ENCODE results near the gene MRPL18. TPM values are rescaled to one million over a fixed set of nuclear protein-coding genes. Genes with fewer than 3 reads are reported as not detected.

The MRPL18 gene
- total and polyA plus RNA-seq, 9 of the 15 experiments (the other 6 are each of a cell fraction or from before 2014, with no cell fraction given) = 149 to 456 (median 196) TPM

- FAIRE-seq (no peak), ATAC-seq (no peak), DNase-seq (ENCODE audit: extremely low read depth in 1 of 4, low spot score in 3 of 4) (no peak)
- ChIA-PET POLR2A (interaction anchor here (0.9 to 1.2 kb wide), 3 partner anchors 17 to 65 kb away, joined by 3 to 7 read pairs (median 4); partner anchors contain the start of gene WTAP), CTCF (ENCODE audit: low intra/inter-chr PET ratio) (no interaction called here)
- in situ Hi-C loops (cut with MboI) = no loop called here
- peaks cover 93% of the 10 kb centered on the region for H3K36me3 ChIP-seq (ENCODE audit: control insufficient read depth, insufficient read depth, low read length)
- no peak overlapping the region for H3K9ac ChIP-seq (ENCODE audit: insufficient read depth in 1 of 2, low read depth in 2 of 2, low read length in 2 of 2)
- peaks cover 8% of the 10 kb centered on the region; the same call in 1 of the 3 replicates for H3K79me2 ChIP-seq (ENCODE audit: control insufficient read depth, insufficient read depth, low read length)
- no peaks in the 10 kb centered on the region for H4K20me1 ChIP-seq (replicated peaks; ENCODE audit: control insufficient read depth, insufficient read depth, low read length)
- no peaks in the 10 kb centered on the region for H3K27me3 ChIP-seq (ENCODE audit: control insufficient read depth in 2 of 2, insufficient read depth in 2 of 2, low read length in 2 of 2)
- H3K4me2 ChIP-seq (ENCODE audit: insufficient read depth, low read length) = no peak overlapping the region
- no peak for TF ChIP-seq NFXL1 (CRISPR knock-in tag; IDR thresholded peaks at IDR 0.05)
- 0 out of 2 replicates have a peak, but pooled peaks have one; percentile 24 for TF ChIP-seq POLR2G (IDR thresholded peaks at IDR 0.05; ENCODE audit: low read depth, low read length)
- WGBS (ENCODE audit: insufficient coverage, low coverage, missing lambda C conversion rate) = 84% methylated on average over 2 of the region's 2 CpGs
- H3K9me1 ChIP-seq (ENCODE audit: control insufficient read depth, insufficient read depth, low read length) = no peaks in the 10 kb centered on the region
- H3K4me1 ChIP-seq (replicated peaks in 1 of 2; ENCODE audit: control insufficient read depth in 2 of 2, insufficient read depth in 2 of 2, low read length in 2 of 2) = peaks cover 0 to 2% of the 10 kb centered on the region in 2 experiments; a peak in 1 of 5 replicates
- no peak overlapping the region for H2AFZ ChIP-seq (ENCODE audit: low read depth, low read length)
- H3K27ac ChIP-seq (ENCODE audit: extremely low read depth, low read depth, low read length) = no peak overlapping the region
- H3K4me3 ChIP-seq = no peak overlapping the region
- H3K9me3 ChIP-seq (replicated peaks; ENCODE audit: control insufficient read depth, insufficient read depth, low read depth, low read length) = no peaks in the 10 kb centered on the region
- BruUV-seq (replicated peaks) = no TSS peak
- intact Hi-C loops (cut with micrococcal nuclease) = no loop called here
Measured at GRCh38 chr6:159754401-159754800, 35.9 kb upstream of the MRPL18 start.

DNA sequence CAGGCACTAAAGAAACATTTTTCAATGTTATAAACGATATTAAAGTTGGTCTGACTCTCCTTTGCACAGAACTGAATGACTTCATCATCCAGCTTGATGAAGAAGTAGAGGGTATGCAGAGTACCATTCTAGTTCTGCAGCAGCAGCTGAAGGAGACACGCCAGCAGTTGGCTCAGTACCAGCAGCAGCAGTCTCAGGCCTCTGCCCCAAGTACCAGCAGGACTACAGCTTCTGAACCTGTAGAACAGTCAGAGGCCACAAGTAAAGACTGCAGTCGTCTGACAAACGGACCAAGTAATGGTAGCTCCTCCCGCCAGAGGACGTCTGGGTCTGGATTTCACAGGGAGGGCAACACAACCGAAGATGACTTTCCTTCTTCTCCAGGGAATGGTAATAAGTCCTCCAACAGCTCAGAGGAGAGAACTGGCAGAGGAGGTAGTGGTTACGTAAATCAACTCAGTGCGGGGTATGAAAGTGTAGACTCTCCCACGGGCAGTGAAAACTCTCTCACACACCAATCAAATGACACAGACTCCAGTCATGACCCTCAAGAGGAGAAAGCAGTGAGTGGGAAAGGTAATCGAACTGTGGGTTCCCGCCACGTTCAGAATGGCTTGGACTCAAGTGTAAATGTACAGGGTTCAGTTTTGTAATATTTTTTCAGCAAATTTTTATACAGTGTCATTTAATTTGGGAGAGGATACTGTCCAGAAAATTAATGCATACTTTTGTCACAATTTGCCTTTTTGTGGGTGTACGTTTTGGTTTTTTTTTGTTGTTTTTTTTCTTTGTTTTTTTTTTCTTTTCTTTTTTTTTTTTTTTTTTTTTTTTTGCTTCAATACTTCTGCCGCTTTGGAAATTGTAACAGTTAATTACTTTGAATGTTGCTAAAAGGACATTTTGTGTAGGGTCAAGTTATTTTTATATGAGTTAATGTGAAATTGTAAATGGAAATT is 35.0 kb upstream of the MRPL18 start:
- no TSS peak for BruUV-seq (replicated peaks)
- peaks cover 8% of the 10 kb centered on the region; the same call in 1 of the 3 replicates for H3K79me2 ChIP-seq (ENCODE audit: control insufficient read depth, insufficient read depth, low read length)
- ChIA-PET CTCF (ENCODE audit: low intra/inter-chr PET ratio) (no interaction called here), POLR2A (interaction anchor here (0.8 to 1.2 kb wide), 4 partner anchors 8 to 66 kb away, joined by 3 to 7 read pairs (median 4); partner anchors contain the start of gene WTAP)
- FAIRE-seq (no peak), ATAC-seq (no peak; the same call in 1 of the 3 replicates), DNase-seq (ENCODE audit: extremely low read depth in 1 of 4, low spot score in 3 of 4) (peak in 1 of 4 experiments; percentile 5)
- H3K9me3 ChIP-seq (replicated peaks; ENCODE audit: control insufficient read depth, insufficient read depth, low read depth, low read length) = no peaks in the 10 kb centered on the region
- H3K4me3 ChIP-seq = no peak overlapping the region
- no peak overlapping the region for H3K4me2 ChIP-seq (ENCODE audit: insufficient read depth, low read length)
- intact Hi-C loops (cut with micrococcal nuclease) (no loop called here), in situ Hi-C loops (cut with MboI) (no loop called here)
- H3K9ac ChIP-seq (ENCODE audit: insufficient read depth in 1 of 2, low read depth in 2 of 2, low read length in 2 of 2) = no peak overlapping the region; a peak in 1 of 4 replicates
- H3K27ac ChIP-seq (ENCODE audit: extremely low read depth, low read depth, low read length) = no peak overlapping the region
- 91% methylated on average over 15 of the region's 15 CpGs for WGBS (ENCODE audit: insufficient coverage, low coverage, missing lambda C conversion rate)
- H3K9me1 ChIP-seq (ENCODE audit: control insufficient read depth, insufficient read depth, low read length) = no peaks in the 10 kb centered on the region
- no peaks in the 10 kb centered on the region for H4K20me1 ChIP-seq (replicated peaks; ENCODE audit: control insufficient read depth, insufficient read depth, low read length)
- H3K27me3 ChIP-seq (ENCODE audit: control insufficient read depth in 2 of 2, insufficient read depth in 2 of 2, low read length in 2 of 2) = no peaks in the 10 kb centered on the region
- peaks cover 5 to 6% of the 10 kb centered on the region in 2 experiments; a peak in 2 of 5 replicates for H3K4me1 ChIP-seq (replicated peaks in 1 of 2; ENCODE audit: control insufficient read depth in 2 of 2, insufficient read depth in 2 of 2, low read length in 2 of 2)
- H2AFZ ChIP-seq (ENCODE audit: low read depth, low read length) = no peak overlapping the region
- peaks cover 90% of the 10 kb centered on the region for H3K36me3 ChIP-seq (ENCODE audit: control insufficient read depth, insufficient read depth, low read length)
- 0 out of 2 replicates have a peak, but pooled peaks have one; percentile 46 for TF ChIP-seq POLR2A (conservative IDR thresholded peaks at IDR 0.05)
- TF ChIP-seq TARDBP (IDR thresholded peaks at IDR 0.05) = no peak

All from K562 (cell line).